K562 (cell line): ENCODE measurements around the gene DTD1. TPM values are rescaled to one million over a fixed set of nuclear protein-coding genes. Genes with fewer than 3 reads are reported as not detected.
A peak's percentile ranks its signal among the peaks of the same experiment; 100 is the strongest.

Experiments
- AFF4 ChIP-seq: sonication (generic); formaldehyde crosslinking; IDR thresholded peaks from 2 replicates; pipeline ENCODE4 v1.8.0; 2023; ENCODE audit warnings: mild to moderate bottlenecking, missing genetic modification reagents
- BHLHE40 ChIP-seq: IDR thresholded peaks from 2 replicates; pipeline ENCODE4 v1.6.1; 2011; ENCODE audit warnings: low read length, improper control_type of control experiment
- CBFA2T2 ChIP-seq: fragments of 450-650 bp; conservative IDR thresholded peaks from 2 replicates; pipeline ENCODE4 v1.6.1; 2017; ENCODE audit warnings: mild to moderate bottlenecking
- CBFB ChIP-seq: sonication (generic); formaldehyde crosslinking; IDR thresholded peaks from 2 replicates; pipeline ENCODE4 v1.4.0; 2020; ENCODE audit warnings: mild to moderate bottlenecking, missing genetic modification reagents
- CREM ChIP-seq: IDR thresholded peaks from 2 replicates; pipeline ENCODE4 v1.6.1; 2014; ENCODE audit warnings: antibody characterized with exemption, low read depth
- DIDO1 ChIP-seq: fragments of 450-650 bp; IDR thresholded peaks from 2 replicates; pipeline ENCODE4 v1.6.1; 2016; ENCODE audit warnings: low read depth, missing biosample characterization, missing genetic modification characterization
- DMBX1 ChIP-seq: fragments of 250-450 bp; sonication (Bioruptor Pico); IDR thresholded peaks from 2 replicates; pipeline ENCODE4 v1.8.0; 2022; ENCODE audit warnings: inconsistent platforms, mild to moderate bottlenecking, moderate library complexity, borderline replicate concordance
- MCM3 ChIP-seq: fragments of 450-650 bp; IDR thresholded peaks from 2 replicates; pipeline ENCODE4 v1.6.1; 2016
- PHTF2 ChIP-seq: fragments of 250-450 bp; sonication (Bioruptor Pico); IDR thresholded peaks from 2 replicates; pipeline ENCODE4 v1.5.0; 2021; ENCODE audit warnings: mild to moderate bottlenecking
- POLR2AphosphoS2 ChIP-seq: IDR thresholded peaks from 2 replicates; pipeline ENCODE4 v1.6.1; 2012; ENCODE audit warnings: low read length, improper control_type of control experiment
- RBM34 ChIP-seq: fragments of 200-400 bp; formaldehyde crosslinking; IDR thresholded peaks from 2 replicates; pipeline ENCODE4 v1.6.1; 2018; ENCODE audit warnings: low read length, borderline replicate concordance; ENCODE audit not compliant: insufficient read depth
- SAP30 ChIP-seq: fragments of 200-600 bp; sonication (generic); IDR thresholded peaks from 2 replicates; pipeline ENCODE4 v1.6.1; 2012; ENCODE audit warnings: borderline replicate concordance, low read depth, mild to moderate bottlenecking, moderate library complexity, low read length, control low read depth, inconsistent platforms; ENCODE audit not compliant: insufficient read depth, poor library complexity, severe bottlenecking
- SIN3A ChIP-seq, 2 experiments: fragments of 150-350 bp in 1 of 2; IDR thresholded peaks; 2 replicates each; pipeline ENCODE4 v1.6.1; 2011 to 2016; ENCODE audit warnings: borderline replicate concordance in 2 of 2, low read depth in 2 of 2, low read length in 2 of 2, mild to moderate bottlenecking in 2 of 2, moderate library complexity in 2 of 2; ENCODE audit not compliant: control insufficient read depth in 1 of 2
- SMAD1 ChIP-seq: fragments of 150-350 bp; IDR thresholded peaks from 2 replicates; pipeline ENCODE4 v1.6.1; 2014; ENCODE audit warnings: low read length, low read depth; ENCODE audit not compliant: partially characterized antibody
- TBL1XR1 ChIP-seq, 2 experiments: IDR thresholded peaks; 2 replicates each; pipeline ENCODE4 v1.6.1; 2012; ENCODE audit warnings: improper control_type of control experiment in 2 of 2, low read length in 2 of 2, mild to moderate bottlenecking in 1 of 2
- TCF7L2 ChIP-seq: fragments of 150-350 bp; IDR thresholded peaks from 2 replicates; pipeline ENCODE4 v1.6.1; 2016; ENCODE audit warnings: low read depth, mild to moderate bottlenecking, low read length, moderate library complexity
- TEAD2 ChIP-seq: fragments of 450-650 bp; IDR thresholded peaks from 2 replicates; pipeline ENCODE4 v1.6.1; 2016; ENCODE audit warnings: missing genetic modification characterization, control low read depth, missing compliant biosample characterization
- TRIM24 ChIP-seq, 2 experiments: fragments of 450-650 bp; IDR thresholded peaks; 2 replicates each; pipeline ENCODE4 v1.6.1; 2016
- ZKSCAN3 ChIP-seq: fragments of 250-450 bp; sonication (Bioruptor Pico); IDR thresholded peaks from 2 replicates; pipeline ENCODE4 v1.4.0; 2020
- ZNF146 ChIP-seq: IDR thresholded peaks from one replicate; pipeline ENCODE4 v1.6.1; 2018; ENCODE audit warnings: missing compliant biosample characterization; ENCODE audit not compliant: unreplicated experiment
- polyA plus RNA-seq, 8 experiments: library from polyadenylated mRNA; depleted of rRNA in 4 of 8; stranded (reverse) in 5 of 8; unstranded in 3 of 8; fragments of >200 nt; fragmentation: Nextera tagmentation in 2 of 8; fragmentation: Illumina TruSeq in 1 of 8; extraction: Ambion mirVana in 2 of 8; extraction: Trizol in 1 of 8; gene quantifications; 2 replicates each; pipeline versions ENCODE4 v1.2.1 to v1.2.3, GENCODE V29; 2011 to 2014; ENCODE audit warnings: inconsistent platforms in 1 of 8, missing spikeins in 1 of 8
- total RNA-seq, 7 experiments: library from RNA; depleted of rRNA in 6 of 7; stranded (reverse); fragments of >200 nt in 6 of 7; fragmentation: Illumina TruSeq in 2 of 7; extraction: Trizol in 2 of 7; gene quantifications; 2 replicates each; pipeline versions ENCODE4 v1.2.1 to v1.2.3, GENCODE V29; 2011 to 2021; ENCODE audit warnings: low replicate concordance in 1 of 7
- TF ChIP-seq, protein P1 (sequence below): sonication (generic); formaldehyde crosslinking; IDR thresholded peaks from 2 replicates; pipeline ENCODE4 v1.8.0; 2022; ENCODE audit warnings: missing genetic modification reagents, mild to moderate bottlenecking, borderline replicate concordance
- TF ChIP-seq, protein P2 (sequence below): fragments of 450-650 bp; formaldehyde crosslinking; conservative IDR thresholded peaks from 2 replicates; pipeline ENCODE4 v1.4.0; 2022; ENCODE audit warnings: mild to moderate bottlenecking, missing genetic modification characterization

The DTD1 gene
- total and polyA plus RNA-seq, 9 of the 15 experiments (the other 6 are each of a cell fraction or from before 2014, with no cell fraction given): 5.7 to 28.6 (median 26.8) TPM

- TF ChIP-seq AFF4 (CRISPR knock-in tag): peak; percentile 72; the same call in 1 of the 2 replicates
- TF ChIP-seq RBM34: no peak
- no peak for TF ChIP-seq DMBX1 (CRISPR knock-in tag)
- TF ChIP-seq POLR2AphosphoS2: 0 out of 2 replicates have a peak, but pooled peaks have one; percentile 39
- peak; percentile 54 for TF ChIP-seq BHLHE40
- TF ChIP-seq SIN3A (IDR thresholded peaks at IDR 0.05; ENCODE audit: borderline replicate concordance in 2 of 2, control insufficient read depth in 1 of 2, low read depth in 2 of 2, low read length in 2 of 2): peak; percentile 36 to 43; a peak in 1 of 4 replicates
- peak; percentile 56; the same call in 1 of the 2 replicates for TF ChIP-seq CREM
- peak; percentile 54 for TF ChIP-seq SAP30
- TF ChIP-seq DIDO1 (tag): peak; percentile 81
- TF ChIP-seq ZKSCAN3 (CRISPR knock-in tag): no peak
- TF ChIP-seq TRIM24 (IDR thresholded peaks at IDR 0.05): peak in 1 of 2 experiments; percentile 68; a peak in 1 of 4 replicates
- no peak for TF ChIP-seq TEAD2 (tag)
- no peak for TF ChIP-seq TBL1XR1 (IDR thresholded peaks at IDR 0.05; ENCODE audit: low read length in 2 of 2)
- no peak for TF ChIP-seq PHTF2 (CRISPR knock-in tag)
- no peak for TF ChIP-seq ZNF146 (CRISPR knock-in tag)
- TF ChIP-seq CBFB: no peak
- TF ChIP-seq MCM3: no peak
- TF ChIP-seq, protein P1, sequence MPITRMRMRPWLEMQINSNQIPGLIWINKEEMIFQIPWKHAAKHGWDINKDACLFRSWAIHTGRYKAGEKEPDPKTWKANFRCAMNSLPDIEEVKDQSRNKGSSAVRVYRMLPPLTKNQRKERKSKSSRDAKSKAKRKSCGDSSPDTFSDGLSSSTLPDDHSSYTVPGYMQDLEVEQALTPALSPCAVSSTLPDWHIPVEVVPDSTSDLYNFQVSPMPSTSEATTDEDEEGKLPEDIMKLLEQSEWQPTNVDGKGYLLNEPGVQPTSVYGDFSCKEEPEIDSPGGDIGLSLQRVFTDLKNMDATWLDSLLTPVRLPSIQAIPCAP (CRISPR knock-in tag): no peak
- TF ChIP-seq, protein P2, sequence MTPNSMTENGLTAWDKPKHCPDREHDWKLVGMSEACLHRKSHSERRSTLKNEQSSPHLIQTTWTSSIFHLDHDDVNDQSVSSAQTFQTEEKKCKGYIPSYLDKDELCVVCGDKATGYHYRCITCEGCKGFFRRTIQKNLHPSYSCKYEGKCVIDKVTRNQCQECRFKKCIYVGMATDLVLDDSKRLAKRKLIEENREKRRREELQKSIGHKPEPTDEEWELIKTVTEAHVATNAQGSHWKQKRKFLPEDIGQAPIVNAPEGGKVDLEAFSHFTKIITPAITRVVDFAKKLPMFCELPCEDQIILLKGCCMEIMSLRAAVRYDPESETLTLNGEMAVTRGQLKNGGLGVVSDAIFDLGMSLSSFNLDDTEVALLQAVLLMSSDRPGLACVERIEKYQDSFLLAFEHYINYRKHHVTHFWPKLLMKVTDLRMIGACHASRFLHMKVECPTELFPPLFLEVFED: no peak
- no peak for TF ChIP-seq SMAD1
- no peak for TF ChIP-seq TCF7L2
- TF ChIP-seq CBFA2T2: 0 out of 2 replicates have a peak, but pooled peaks have one; percentile 30
Observed at GRCh38 chr20:18566892-18567738, 20.7 kb upstream of the DTD1 start, which contains the start of gene SMIM26 (continued).
